WERI-Rb-1 (cell line): ENCODE data around the gene POLA2.

ENCODE experiments used
- DNase-seq: peaks from one replicate; pipeline ENCODE4 v3.0.0-alpha.2; 2020
- H3K27ac ChIP-seq: fragments of 250-450 bp; sonication (Bioruptor Pico); 2 replicates; pipeline ENCODE4 v1.5.1; 2020; ENCODE audit warnings: mild to moderate bottlenecking, moderate library complexity
- H3K27me3 ChIP-seq: fragments of 250-450 bp; sonication (Bioruptor Pico); 2 replicates; pipeline ENCODE4 v1.5.1; 2021; ENCODE audit warnings: mild to moderate bottlenecking, low read depth, moderate library complexity; ENCODE audit not compliant: insufficient read depth, severe bottlenecking
- H3K36me3 ChIP-seq: fragments of 250-450 bp; sonication (Bioruptor Pico); 2 replicates; pipeline ENCODE4 v1.5.1; 2020; ENCODE audit warnings: mild to moderate bottlenecking, moderate library complexity
- H3K4me3 ChIP-seq: 2 replicates; pipeline ENCODE4 v1.5.1; 2011; ENCODE audit warnings: low read depth, mild to moderate bottlenecking, control low read depth, low read length
- H3K9me3 ChIP-seq: fragments of 250-450 bp; sonication (Bioruptor Pico); 2 replicates; pipeline ENCODE4 v1.5.1; 2021; ENCODE audit warnings: mild to moderate bottlenecking, moderate library complexity; ENCODE audit not compliant: severe bottlenecking
- CTCF ChIP-seq: IDR thresholded peaks from 2 replicates; pipeline ENCODE4 v1.5.1; 2011; ENCODE audit warnings: low read depth, mild to moderate bottlenecking, control low read depth, inconsistent platforms, low read length

Gene POLA2

GRCh38 chr11:65307298-65308229, 45.8 kb downstream of the POLA2 start:
- Histone ChIP-seq H3K9me3 (no peaks in the 10 kb centered on the region), H3K4me3 (no peak overlapping the region), H3K27ac (no peak overlapping the region), H3K27me3 (no peaks in the 10 kb centered on the region), H3K36me3 (peaks cover 17% of the 10 kb centered on the region)
- no peak for DNase-seq
- no peak for TF ChIP-seq CTCF

DNA sequence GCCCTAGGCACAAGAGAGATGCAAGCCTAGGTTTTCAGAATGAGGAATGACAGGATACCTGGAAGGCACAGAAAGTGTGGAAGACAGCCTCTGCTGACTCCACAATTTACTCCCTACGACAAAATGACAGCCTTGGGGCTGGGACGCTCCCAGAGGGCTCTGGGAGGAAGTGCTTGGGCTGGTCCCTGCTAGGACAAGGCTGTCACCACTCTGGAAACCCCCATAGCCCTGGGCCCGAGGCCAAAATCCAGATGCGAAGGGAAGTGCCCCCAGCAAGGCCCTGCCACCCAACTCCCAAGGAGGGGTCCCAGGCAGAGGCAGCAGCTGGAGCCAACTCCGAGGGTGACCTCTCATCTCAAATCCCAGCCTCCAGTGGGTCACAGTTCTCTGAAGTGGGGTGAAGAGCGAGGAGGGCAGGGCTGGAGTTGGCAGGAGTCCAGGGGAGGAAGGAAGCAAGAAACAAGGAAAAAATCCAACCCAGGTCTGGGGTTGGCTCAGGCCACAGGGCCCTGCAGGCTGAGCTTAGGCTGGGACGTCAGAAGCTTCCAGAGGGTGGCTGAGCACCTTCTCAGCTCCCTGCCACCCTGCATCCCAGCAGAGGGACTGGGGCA, 46.6 kb downstream of the POLA2 start:
- Histone ChIP-seq H3K27ac (no peak overlapping the region), H3K36me3 (peaks cover 15% of the 10 kb centered on the region), H3K27me3 (no peaks in the 10 kb centered on the region), H3K4me3 (no peak overlapping the region), H3K9me3 (no peaks in the 10 kb centered on the region)
- no peak for DNase-seq
- no peak for TF ChIP-seq CTCF

DNA sequence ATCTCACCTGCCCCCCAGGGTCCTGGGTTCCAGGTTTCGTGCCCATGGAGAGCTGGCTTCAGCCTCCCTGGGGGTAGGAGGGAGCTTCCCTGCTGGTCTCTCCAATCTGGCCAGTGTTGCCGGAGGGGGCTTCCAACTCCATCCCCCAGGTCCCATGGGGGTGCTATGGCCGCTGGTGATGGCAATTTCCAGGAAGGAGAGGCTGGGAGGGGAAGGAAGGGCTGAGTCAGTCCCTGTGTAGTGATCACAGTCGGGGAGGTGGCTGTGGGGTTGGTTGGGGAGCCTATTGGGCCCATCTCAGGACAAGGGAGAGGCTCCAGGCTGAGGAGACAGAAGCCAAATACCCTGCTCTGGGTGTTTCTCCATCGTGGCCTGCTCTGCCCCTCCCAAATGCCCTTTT, 47.2 kb downstream of the POLA2 start:
- no peak overlapping the region for H3K27ac ChIP-seq
- H3K36me3 ChIP-seq = peaks cover 10% of the 10 kb centered on the region; the same call in 1 of the 2 replicates
- H3K27me3 ChIP-seq = no peaks in the 10 kb centered on the region
- no peak for TF ChIP-seq CTCF
- no peak overlapping the region for H3K4me3 ChIP-seq
- no peaks in the 10 kb centered on the region for H3K9me3 ChIP-seq
- DNase-seq = no peak

- Histone ChIP-seq H3K27ac (peak overlapping the region; percentile 78), H3K27me3 (no peaks in the 10 kb centered on the region), H3K9me3 (no peaks in the 10 kb centered on the region), H3K36me3 (peaks cover 7% of the 10 kb centered on the region; the same call in 1 of the 2 replicates), H3K4me3 (no peak overlapping the region)
- TF ChIP-seq CTCF = no peak
- peak; percentile 29 for DNase-seq
Observed at GRCh38 chr11:65310215-65310614, 48.5 kb downstream of the POLA2 start.

DNA sequence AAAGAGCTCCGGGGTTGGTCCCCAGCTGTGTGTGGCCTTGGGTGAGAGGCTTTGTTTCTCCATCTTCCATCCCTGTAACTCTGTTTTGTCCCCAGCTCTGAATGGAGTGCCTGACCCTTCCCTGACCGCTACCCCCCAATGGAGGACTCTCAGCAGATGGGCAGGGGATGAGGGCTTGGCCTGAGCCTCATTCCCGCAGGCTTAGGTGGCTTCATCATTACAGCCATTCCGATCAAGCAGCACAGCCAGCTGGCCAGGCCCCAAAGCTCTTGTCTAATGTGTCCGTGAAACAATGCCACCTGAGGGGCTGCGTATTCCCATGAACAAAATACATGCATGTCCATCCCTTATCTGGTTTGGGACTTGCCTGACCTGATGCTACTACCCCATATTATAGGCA, 49.0 kb downstream of the POLA2 start:
- no peak overlapping the region; the same call in 1 of the 2 replicates for H3K4me3 ChIP-seq
- no peaks in the 10 kb centered on the region for H3K27me3 ChIP-seq
- TF ChIP-seq CTCF = peak; percentile 17; the same call in 1 of the 2 replicates
- peak overlapping the region; percentile 78 for H3K27ac ChIP-seq
- peaks cover 2% of the 10 kb centered on the region; the same call in 1 of the 2 replicates for H3K36me3 ChIP-seq
- DNase-seq = peak; percentile 92
- H3K9me3 ChIP-seq = no peaks in the 10 kb centered on the region
